Measurements from ENCODE around the gene HIGD1B. TPM values are rescaled to one million over a fixed set of nuclear protein-coding genes. Genes with fewer than 3 reads are reported as not detected.

HIGD1B gene
- total and polyA plus RNA-seq, 2 of the 13 experiments (the other 11 are each of a cell fraction or from before 2014, with no cell fraction given) = not detected

- TF ChIP-seq ZBTB43 (CRISPR knock-in tag; conservative IDR thresholded peaks at IDR 0.05) (peak; percentile 75), ZNF792 (CRISPR knock-in tag; IDR thresholded peaks at IDR 0.05) (0 out of 2 replicates have a peak, but pooled peaks have one; percentile 82), POLR2A (IDR thresholded peaks at IDR 0.05; ENCODE audit: insufficient read depth in 1 of 2, low read depth in 2 of 2, low read length in 2 of 2) (peak; percentile 90 to 95), AKNA (CRISPR knock-in tag; IDR thresholded peaks at IDR 0.05; ENCODE audit: borderline replicate concordance) (peak; percentile 73; the same call in 1 of the 2 replicates), POLR2G (IDR thresholded peaks at IDR 0.05; ENCODE audit: low read depth, low read length) (peak; percentile 97), ZFP36 (IDR thresholded peaks at IDR 0.05; ENCODE audit: borderline replicate concordance, low read depth, low read length, partially characterized antibody) (no peak), ZNF749 (CRISPR knock-in tag; IDR thresholded peaks at IDR 0.05; ENCODE audit: borderline replicate concordance) (no peak), HNF1B (CRISPR knock-in tag; IDR thresholded peaks at IDR 0.05) (peak; percentile 99), ZNF781 (CRISPR knock-in tag; IDR thresholded peaks at IDR 0.05; ENCODE audit: borderline replicate concordance, not compliant biosample characterization) (peak; percentile 79), SMARCE1 (IDR thresholded peaks at IDR 0.05; ENCODE audit: borderline replicate concordance) (no peak), ZNF816 (CRISPR knock-in tag; IDR thresholded peaks at IDR 0.05; ENCODE audit: borderline replicate concordance) (no peak), NFKBIZ (CRISPR knock-in tag; IDR thresholded peaks at IDR 0.05) (peak; percentile 52; the same call in 1 of the 2 replicates), SUZ12 (IDR thresholded peaks at IDR 0.05; ENCODE audit: low read depth, low read length) (no peak)
- TF ChIP-seq, protein P1, sequence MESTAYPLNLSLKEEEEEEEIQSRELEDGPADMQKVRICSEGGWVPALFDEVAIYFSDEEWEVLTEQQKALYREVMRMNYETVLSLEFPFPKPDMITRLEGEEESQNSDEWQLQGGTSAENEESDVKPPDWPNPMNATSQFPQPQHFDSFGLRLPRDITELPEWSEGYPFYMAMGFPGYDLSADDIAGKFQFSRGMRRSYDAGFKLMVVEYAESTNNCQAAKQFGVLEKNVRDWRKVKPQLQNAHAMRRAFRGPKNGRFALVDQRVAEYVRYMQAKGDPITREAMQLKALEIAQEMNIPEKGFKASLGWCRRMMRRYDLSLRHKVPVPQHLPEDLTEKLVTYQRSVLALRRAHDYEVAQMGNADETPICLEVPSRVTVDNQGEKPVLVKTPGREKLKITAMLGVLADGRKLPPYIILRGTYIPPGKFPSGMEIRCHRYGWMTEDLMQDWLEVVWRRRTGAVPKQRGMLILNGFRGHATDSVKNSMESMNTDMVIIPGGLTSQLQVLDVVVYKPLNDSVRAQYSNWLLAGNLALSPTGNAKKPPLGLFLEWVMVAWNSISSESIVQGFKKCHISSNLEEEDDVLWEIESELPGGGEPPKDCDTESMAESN (CRISPR knock-in tag; conservative IDR thresholded peaks at IDR 0.05) = peak; percentile 75; the same call in 1 of the 2 replicates
- TF ChIP-seq, protein P2, sequence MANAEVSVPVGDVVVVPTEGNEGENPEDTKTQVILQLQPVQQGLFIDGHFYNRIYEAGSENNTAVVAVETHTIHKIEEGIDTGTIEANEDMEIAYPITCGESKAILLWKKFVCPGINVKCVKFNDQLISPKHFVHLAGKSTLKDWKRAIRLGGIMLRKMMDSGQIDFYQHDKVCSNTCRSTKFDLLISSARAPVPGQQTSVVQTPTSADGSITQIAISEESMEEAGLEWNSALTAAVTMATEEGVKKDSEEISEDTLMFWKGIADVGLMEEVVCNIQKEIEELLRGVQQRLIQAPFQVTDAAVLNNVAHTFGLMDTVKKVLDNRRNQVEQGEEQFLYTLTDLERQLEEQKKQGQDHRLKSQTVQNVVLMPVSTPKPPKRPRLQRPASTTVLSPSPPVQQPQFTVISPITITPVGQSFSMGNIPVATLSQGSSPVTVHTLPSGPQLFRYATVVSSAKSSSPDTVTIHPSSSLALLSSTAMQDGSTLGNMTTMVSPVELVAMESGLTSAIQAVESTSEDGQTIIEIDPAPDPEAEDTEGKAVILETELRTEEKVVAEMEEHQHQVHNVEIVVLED (CRISPR knock-in tag; IDR thresholded peaks at IDR 0.05; ENCODE audit: borderline replicate concordance) = peak; percentile 98
- TF ChIP-seq, protein P3, sequence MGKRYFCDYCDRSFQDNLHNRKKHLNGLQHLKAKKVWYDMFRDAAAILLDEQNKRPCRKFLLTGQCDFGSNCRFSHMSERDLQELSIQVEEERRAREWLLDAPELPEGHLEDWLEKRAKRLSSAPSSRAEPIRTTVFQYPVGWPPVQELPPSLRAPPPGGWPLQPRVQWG (CRISPR knock-in tag; IDR thresholded peaks at IDR 0.05; ENCODE audit: borderline replicate concordance, low read depth) = no peak
Measured at GRCh38 chr17:44899074-44899782, 51.5 kb downstream of the HIGD1B start, which contains the start of gene EFTUD2 (continued).

All from HepG2 (cell line).